Keratinocyte (primary cell): ENCODE measurements around the gene CHI3L1.

Source experiments
- CTCF ChIP-seq, 3 experiments: IDR thresholded peaks in 1 of 3; conservative IDR thresholded peaks in 1 of 3; optimal IDR thresholded peaks in 1 of 3; 2 replicates in 2 of 3; 3 replicates in 1 of 3; pipeline versions ENCODE3 to v1.5.1; 2011; ENCODE audit warnings: low read length in 3 of 3, mild to moderate bottlenecking in 3 of 3, moderate library complexity in 2 of 3, control low read depth in 1 of 3, inconsistent platforms in 1 of 3; ENCODE audit not compliant: insufficient read depth in 2 of 3; ENCODE audit errors: extremely low read depth in 1 of 3
- EZH2 ChIP-seq: IDR thresholded peaks from one replicate; pipeline ENCODE4 v1.6.1; 2012; ENCODE audit warnings: inconsistent platforms, mild to moderate bottlenecking, low read length, moderate library complexity

- TF ChIP-seq CTCF (optimal IDR thresholded peaks at IDR 0.05 in 1 of 3, IDR thresholded peaks at IDR 0.05 in 1 of 3, conservative IDR thresholded peaks at IDR 0.05 in 1 of 3; ENCODE audit: extremely low read depth in 1 of 3, insufficient read depth in 2 of 3, low read length in 3 of 3) (no peak), EZH2 (no peak)
These were observed 8.9 kb downstream of the CHI3L1 start for GRCh38 chr1:203177470-203178039.
